ENCODE data around the gene MEFV. TPM values are rescaled to one million over a fixed set of nuclear protein-coding genes. Genes with fewer than 3 reads are reported as not detected.

Gene MEFV
- total and polyA plus RNA-seq, 8 donors, result 0.05 to 1.1 (median 0.23) TPM; not detected in 1

DNA sequence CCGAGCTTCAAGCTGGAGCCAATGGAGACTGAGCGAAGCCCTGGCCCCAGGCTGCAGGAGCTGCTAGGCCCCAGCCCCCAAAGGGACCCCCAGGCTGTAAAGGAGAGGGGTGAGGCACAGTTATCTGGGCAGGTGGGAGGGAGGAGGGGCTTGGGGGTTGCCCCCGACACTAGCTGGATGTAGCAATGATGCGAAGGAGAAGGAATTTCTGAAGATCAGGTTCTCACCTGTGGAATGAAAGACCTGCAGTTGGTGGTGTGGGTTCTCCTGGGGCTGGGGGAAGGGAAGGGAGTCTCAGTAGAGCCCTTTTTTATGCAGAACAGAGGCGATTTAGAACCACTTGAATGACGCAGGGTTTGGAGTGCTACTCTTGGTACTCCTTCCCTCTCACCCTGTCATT, 28.7 kb upstream of the MEFV start:
- TF ChIP-seq, protein P1, sequence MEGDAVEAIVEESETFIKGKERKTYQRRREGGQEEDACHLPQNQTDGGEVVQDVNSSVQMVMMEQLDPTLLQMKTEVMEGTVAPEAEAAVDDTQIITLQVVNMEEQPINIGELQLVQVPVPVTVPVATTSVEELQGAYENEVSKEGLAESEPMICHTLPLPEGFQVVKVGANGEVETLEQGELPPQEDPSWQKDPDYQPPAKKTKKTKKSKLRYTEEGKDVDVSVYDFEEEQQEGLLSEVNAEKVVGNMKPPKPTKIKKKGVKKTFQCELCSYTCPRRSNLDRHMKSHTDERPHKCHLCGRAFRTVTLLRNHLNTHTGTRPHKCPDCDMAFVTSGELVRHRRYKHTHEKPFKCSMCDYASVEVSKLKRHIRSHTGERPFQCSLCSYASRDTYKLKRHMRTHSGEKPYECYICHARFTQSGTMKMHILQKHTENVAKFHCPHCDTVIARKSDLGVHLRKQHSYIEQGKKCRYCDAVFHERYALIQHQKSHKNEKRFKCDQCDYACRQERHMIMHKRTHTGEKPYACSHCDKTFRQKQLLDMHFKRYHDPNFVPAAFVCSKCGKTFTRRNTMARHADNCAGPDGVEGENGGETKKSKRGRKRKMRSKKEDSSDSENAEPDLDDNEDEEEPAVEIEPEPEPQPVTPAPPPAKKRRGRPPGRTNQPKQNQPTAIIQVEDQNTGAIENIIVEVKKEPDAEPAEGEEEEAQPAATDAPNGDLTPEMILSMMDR (IDR thresholded peaks at IDR 0.05), result no peak
- ATAC-seq (no peak), FAIRE-seq (no peak), DNase-seq (peak in 1 of 6 donors; percentile 22)
- H3K9me3 ChIP-seq, result peaks cover 0 to 5% (median 3%) of the 10 kb centered on the region in 4 donors
- H3K4me3 ChIP-seq, result peak overlapping the region in 2 of 4 donors; percentile 93 to 97
- 87 to 89% methylated on average over 6 of the region's 6 CpGs for WGBS, 2 donors
- intact Hi-C loops (cut with DNase I), result no loop called here
- H3K27ac ChIP-seq, result no peak overlapping the region
- peaks cover 0 to 19% (median 9%) of the 10 kb centered on the region in 3 donors for H3K4me1 ChIP-seq
- peaks cover 10 to 29% (median 17%) of the 10 kb centered on the region in 3 donors for H3K36me3 ChIP-seq
- no peaks in the 10 kb centered on the region for H3K27me3 ChIP-seq

DNA sequence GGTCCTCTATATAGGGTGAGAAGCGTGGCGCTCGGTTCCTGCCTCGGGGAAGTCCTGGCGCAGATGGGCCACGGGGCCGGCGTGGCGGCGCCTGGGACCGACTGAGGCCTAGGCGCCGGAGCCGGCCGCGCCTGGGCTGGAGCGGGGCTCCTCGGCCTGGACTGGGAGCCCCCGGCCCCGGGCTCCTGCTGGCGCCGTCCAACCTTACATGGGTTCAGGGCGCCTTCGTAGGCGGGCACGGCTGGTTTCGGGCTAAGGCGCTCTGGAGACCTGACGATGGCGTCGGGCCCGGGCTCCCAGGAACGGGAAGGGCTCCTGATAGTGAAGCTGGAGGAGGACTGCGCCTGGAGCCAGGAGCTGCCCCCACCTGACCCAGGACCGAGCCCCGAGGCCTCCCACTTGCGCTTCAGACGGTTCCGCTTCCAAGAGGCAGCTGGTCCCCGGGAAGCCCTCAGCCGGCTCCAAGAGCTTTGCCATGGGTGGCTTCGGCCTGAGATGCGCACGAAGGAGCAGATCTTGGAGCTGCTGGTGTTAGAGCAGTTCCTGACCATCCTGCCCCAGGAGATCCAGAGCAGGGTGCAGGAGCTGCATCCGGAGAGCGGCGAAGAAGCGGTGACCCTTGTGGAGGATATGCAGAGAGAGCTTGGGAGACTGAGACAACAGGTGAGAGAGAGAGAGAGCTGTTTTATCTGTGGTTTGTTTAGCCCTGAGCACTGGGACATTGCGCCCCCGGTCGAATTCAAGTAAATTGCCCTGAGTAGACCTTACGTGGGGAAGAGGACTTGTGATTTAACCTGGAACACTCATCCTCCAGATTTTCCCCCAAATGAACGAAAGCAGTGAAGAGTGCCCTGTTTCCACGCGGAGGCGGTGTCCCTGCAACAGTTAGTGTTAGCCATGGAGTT, 27.4 kb upstream of the MEFV start:
- 4 to 5% methylated on average over 54 to 56 of the region's 56 CpGs for WGBS, 2 donors
- intact Hi-C loops (cut with DNase I), result no loop called here
- H3K9me3 ChIP-seq, result no peaks in the 10 kb centered on the region
- peaks cover 0 to 19% (median 9%) of the 10 kb centered on the region in 3 donors for H3K4me1 ChIP-seq
- TF ChIP-seq, protein P1 (IDR thresholded peaks at IDR 0.05), result no peak
- peak in 2 of 4 donors; percentile 0 to 29 for ATAC-seq
- peak overlapping the region; percentile 76 to 97 (median 88) for H3K4me3 ChIP-seq
- DNase-seq, result peak in 3 of 6 donors; percentile 46 to 78 (median 64)
- H3K27ac ChIP-seq, result peak overlapping the region; percentile 98 to 100 (median 98)
- no peak for FAIRE-seq
- no peaks in the 10 kb centered on the region for H3K27me3 ChIP-seq
- peaks cover 3 to 16% (median 5%) of the 10 kb centered on the region in 3 donors for H3K36me3 ChIP-seq

DNA sequence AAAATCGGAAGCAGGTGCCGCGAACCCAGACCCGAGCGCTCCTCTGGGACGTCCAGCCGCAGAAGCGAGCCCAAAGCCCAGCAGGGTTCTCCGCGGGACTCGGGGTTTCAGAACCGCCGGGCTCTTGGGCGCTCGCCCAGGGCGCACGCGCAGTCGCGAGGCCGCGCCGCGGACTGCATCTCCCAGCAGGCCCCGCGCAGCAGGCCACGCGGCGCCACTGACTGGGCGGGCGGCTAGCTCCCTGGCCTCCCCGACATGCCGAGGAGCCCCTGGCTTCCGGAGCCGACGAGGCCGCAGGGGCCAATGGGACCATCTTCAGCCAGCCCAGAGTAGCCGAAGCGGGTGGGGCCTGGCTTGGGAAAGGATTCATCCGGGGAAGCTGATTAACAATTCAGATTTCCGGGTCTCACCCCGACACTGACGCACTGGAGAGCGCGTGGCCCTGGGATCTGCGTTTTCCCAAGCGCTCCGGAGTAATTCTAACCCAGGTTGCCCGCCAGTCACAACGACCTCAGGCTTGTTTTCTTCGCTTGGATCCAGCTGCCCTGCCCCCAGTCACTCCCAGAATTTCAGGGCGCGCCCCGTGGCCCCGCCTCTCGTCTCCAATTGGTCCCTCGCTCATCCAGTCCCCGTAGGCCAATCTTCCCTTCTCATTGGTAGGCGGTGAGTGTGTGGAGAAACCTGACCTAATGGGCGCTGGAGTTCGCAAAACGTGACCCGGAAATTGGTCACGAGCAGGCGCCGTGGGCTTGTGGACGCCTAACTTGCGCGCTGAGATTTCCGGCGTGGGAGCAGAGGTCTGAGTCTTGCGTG, 26.5 kb upstream of the MEFV start, which contains the start of gene ZNF263:
Gene ZNF263 (plus strand): TSS at position 762 of the 813 bp plus-strand sequence. CDS start 328 bp downstream, outside the sequence.
- intact Hi-C loops (cut with DNase I), result no loop called here
- Histone ChIP-seq H3K4me1 (peaks cover 0 to 19% (median 9%) of the 10 kb centered on the region in 3 donors), H3K9me3 (no peaks in the 10 kb centered on the region), H3K27me3 (no peaks in the 10 kb centered on the region), H3K27ac (peak within 1 kb of the TSS; percentile 98 to 100 (median 98)), H3K36me3 (peaks cover 0 to 10% (median 0%) of the 10 kb centered on the region in 3 donors), H3K4me3 (peak within 1 kb of the TSS; percentile 76 to 97 (median 88))
- FAIRE-seq, result peak; percentile 92
- TF ChIP-seq, protein P1 (IDR thresholded peaks at IDR 0.05), result no peak
- peak; percentile 93 to 98 (median 94) for ATAC-seq
- WGBS, 2 donors, result 0% methylated on average over 67 to 72 of the region's 72 CpGs
- DNase-seq, result peak; percentile 92 to 97 (median 96)

DNA sequence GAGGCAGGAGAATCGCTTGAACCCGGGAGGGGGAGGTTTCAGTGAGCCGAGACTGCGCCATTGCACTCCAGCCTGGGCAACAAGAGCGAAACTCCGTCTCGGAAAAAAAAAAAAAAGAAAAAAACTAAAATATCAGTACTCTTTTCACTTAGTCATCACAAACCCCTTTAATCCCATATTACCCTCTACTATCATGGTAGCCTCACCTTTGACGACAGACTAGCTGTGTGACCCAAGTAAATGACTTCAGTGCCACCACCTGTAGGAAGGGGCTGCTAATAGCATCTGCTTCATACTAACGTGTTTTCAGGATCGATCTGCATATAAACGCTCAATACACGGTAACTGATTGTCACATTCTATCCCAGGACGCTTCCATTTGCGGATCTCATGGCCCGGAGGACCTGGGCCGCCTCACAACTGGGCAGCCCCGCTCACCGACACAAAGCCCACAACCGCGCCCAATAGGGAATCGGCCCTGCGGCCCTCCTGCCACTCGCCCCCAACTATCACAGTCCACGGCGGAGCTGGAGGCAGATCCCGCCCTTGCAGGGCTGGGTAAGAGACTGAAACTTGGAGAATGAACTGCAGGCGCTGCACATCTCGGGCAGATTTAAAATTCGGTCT, 25.8 kb upstream of the MEFV start:
- Histone ChIP-seq H3K4me1 (peaks cover 0 to 19% (median 9%) of the 10 kb centered on the region in 3 donors), H3K27me3 (no peaks in the 10 kb centered on the region), H3K4me3 (peak overlapping the region; percentile 76 to 97 (median 88)), H3K27ac (peak overlapping the region; percentile 98 to 100 (median 98)), H3K9me3 (no peaks in the 10 kb centered on the region), H3K36me3 (peaks cover 0 to 10% (median 0%) of the 10 kb centered on the region in 3 donors)
- DNase-seq, result no peak
- intact Hi-C loops (cut with DNase I), result no loop called here
- no peak for FAIRE-seq
- WGBS, 2 donors, result 10 to 13% methylated on average over 26 to 29 of the region's 29 CpGs
- TF ChIP-seq, protein P1 (IDR thresholded peaks at IDR 0.05), result no peak
- ATAC-seq, result peak; percentile 30 to 51 (median 44)
